Keratinocyte (primary cell): ENCODE results near the gene KSR2. TPM values are rescaled to one million over a fixed set of nuclear protein-coding genes. Genes with fewer than 3 reads are reported as not detected.

ENCODE experiments used
- DNase-seq: peaks from one replicate; pipeline ENCODE4 v3.0.0-alpha.2; 2011; ENCODE audit warnings: low read depth, missing footprints, low spot score
- FAIRE-seq: peaks from 2 replicates; lab custom pipeline; 2011; peaks lifted over from hg19 to GRCh38; lab: Jason Lieb, UNC
- H2AFZ ChIP-seq: 2 replicates; pipeline ENCODE4 v1.6.0; 2012; ENCODE audit warnings: low read length, control low read depth, inconsistent platforms; ENCODE audit not compliant: control insufficient read depth
- H3K27ac ChIP-seq: 2 replicates; pipeline ENCODE4 v1.5.1; 2011; ENCODE audit warnings: low read length; ENCODE audit not compliant: control insufficient read depth, insufficient read depth
- H3K27me3 ChIP-seq: 3 replicates; pipeline ENCODE4 v1.6.0; 2011; ENCODE audit warnings: low read length; ENCODE audit not compliant: control insufficient read depth, insufficient read depth; ENCODE audit errors: extremely low read depth
- H3K36me3 ChIP-seq, 2 experiments: 2 replicates in 1 of 2; 3 replicates in 1 of 2; pipeline ENCODE4 v1.5.1; 2011; ENCODE audit warnings: low read length in 2 of 2, mild to moderate bottlenecking in 1 of 2; ENCODE audit not compliant: control insufficient read depth in 2 of 2, insufficient read depth in 2 of 2; ENCODE audit errors: extremely low read depth in 1 of 2
- H3K4me1 ChIP-seq: 3 replicates; pipeline ENCODE4 v1.5.1; 2011; ENCODE audit warnings: low read length; ENCODE audit not compliant: control insufficient read depth, insufficient read depth; ENCODE audit errors: extremely low read depth
- H3K4me2 ChIP-seq: 3 replicates; pipeline ENCODE4 v1.6.0; 2011; ENCODE audit warnings: low read depth, low read length; ENCODE audit not compliant: control insufficient read depth, insufficient read depth; ENCODE audit errors: extremely low read depth
- H3K4me3 ChIP-seq, 3 experiments: fragments of 200-600 bp in 1 of 3; sonication (generic) in 1 of 3; 2 replicates in 2 of 3; 3 replicates in 1 of 3; pipeline ENCODE4 v1.5.1; 2011 to 2016; ENCODE audit warnings: low read length in 3 of 3, mild to moderate bottlenecking in 3 of 3, control low read depth in 2 of 3, inconsistent platforms in 1 of 3, low read depth in 1 of 3, mixed read lengths in 1 of 3, mixed run types in 1 of 3, moderate library complexity in 1 of 3; ENCODE audit not compliant: control insufficient read depth in 2 of 3, insufficient read depth in 2 of 3; ENCODE audit errors: extremely low read depth in 1 of 3
- H3K79me2 ChIP-seq: 2 replicates; pipeline ENCODE4 v1.6.0; 2012; ENCODE audit warnings: low read length; ENCODE audit not compliant: control insufficient read depth, insufficient read depth
- H3K9ac ChIP-seq: 3 replicates; pipeline ENCODE4 v1.6.0; 2011; ENCODE audit warnings: low read length; ENCODE audit not compliant: control insufficient read depth, insufficient read depth; ENCODE audit errors: extremely low read depth
- H3K9me1 ChIP-seq: 3 replicates; pipeline ENCODE4 v1.6.0; 2011; ENCODE audit warnings: low read length; ENCODE audit not compliant: control insufficient read depth, insufficient read depth; ENCODE audit errors: extremely low read depth
- H3K9me3 ChIP-seq: 2 replicates; pipeline ENCODE4 v1.5.1; 2012; ENCODE audit warnings: low read depth, low read length; ENCODE audit not compliant: control insufficient read depth
- H4K20me1 ChIP-seq: 3 replicates; pipeline ENCODE4 v1.6.0; 2011; ENCODE audit warnings: low read length; ENCODE audit not compliant: control insufficient read depth, insufficient read depth; ENCODE audit errors: extremely low read depth
- EZH2 ChIP-seq: IDR thresholded peaks from one replicate; pipeline ENCODE4 v1.6.1; 2012; ENCODE audit warnings: inconsistent platforms, mild to moderate bottlenecking, low read length, moderate library complexity
- dilution Hi-C: fragments of 300-500 bp; cut with MboI; formaldehyde crosslinking; loops from one replicate; pipeline ENCODE4 v1.7.0; 2020; ENCODE audit warnings: low sequenced_read_pairs; ENCODE audit not compliant: extremely low pct_ligation_motif_present
- polyA plus RNA-seq, 5 experiments: library from polyadenylated mRNA; depleted of rRNA in 3 of 5; stranded (reverse) in 3 of 5; stranded (forward) in 1 of 5; unstranded in 1 of 5; fragments of >200 nt; gene quantifications; 1 replicate in 1 of 5; 2 replicates in 3 of 5; 3 replicates in 1 of 5; pipeline versions ENCODE4 v1.2.1 to v1.2.3, GENCODE V29; 2011 to 2012; ENCODE audit warnings: missing spikeins in 2 of 5, low read depth in 1 of 5, low replicate concordance in 1 of 5
- TF ChIP-seq, protein P1 (sequence below), 3 experiments: IDR thresholded peaks in 1 of 3; conservative IDR thresholded peaks in 1 of 3; optimal IDR thresholded peaks in 1 of 3; 2 replicates in 2 of 3; 3 replicates in 1 of 3; pipeline versions ENCODE3 to v1.5.1; 2011; ENCODE audit warnings: low read length in 3 of 3, mild to moderate bottlenecking in 3 of 3, moderate library complexity in 2 of 3, control low read depth in 1 of 3, inconsistent platforms in 1 of 3; ENCODE audit not compliant: insufficient read depth in 2 of 3; ENCODE audit errors: extremely low read depth in 1 of 3

The KSR2 gene
- polyA plus RNA-seq, 1 donor (not counting 4 experiments of a cell fraction or from before 2014, with no cell fraction given) = 0.01 TPM

DNA sequence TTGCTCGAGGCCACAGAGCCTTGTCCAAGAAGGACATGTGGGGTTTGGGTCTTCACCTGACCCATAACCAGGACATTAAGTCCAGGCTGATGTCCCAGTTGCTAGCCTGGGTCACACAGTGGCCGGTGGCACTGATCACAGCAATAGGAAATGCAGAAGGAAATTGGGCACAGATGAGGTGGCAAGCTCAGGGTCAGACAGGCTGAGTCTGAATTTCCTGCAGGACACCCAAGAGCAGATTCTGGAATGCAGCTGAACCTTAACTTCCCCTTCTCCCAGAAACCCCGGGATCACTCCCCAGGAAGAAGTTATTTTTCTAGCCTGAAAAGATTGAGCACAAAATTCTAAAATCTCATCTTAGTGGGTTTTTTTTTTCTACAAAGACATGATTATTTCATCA, 199.9 kb downstream of the KSR2 start:
- Histone ChIP-seq H3K4me1 (no peaks in the 10 kb centered on the region), H3K27me3 (no peaks in the 10 kb centered on the region), H3K4me2 (no peak overlapping the region), H3K4me3 (no peak overlapping the region), H3K79me2 (no peaks in the 10 kb centered on the region), H2AFZ (no peak overlapping the region), H3K9me1 (no peaks in the 10 kb centered on the region), H3K27ac (no peak overlapping the region), H3K9me3 (no peaks in the 10 kb centered on the region), H3K9ac (no peak overlapping the region), H3K36me3 (no peaks in the 10 kb centered on the region), H4K20me1 (no peaks in the 10 kb centered on the region)
- FAIRE-seq = no peak
- DNase-seq = no peak
- TF ChIP-seq EZH2 = no peak
- TF ChIP-seq, protein P1, sequence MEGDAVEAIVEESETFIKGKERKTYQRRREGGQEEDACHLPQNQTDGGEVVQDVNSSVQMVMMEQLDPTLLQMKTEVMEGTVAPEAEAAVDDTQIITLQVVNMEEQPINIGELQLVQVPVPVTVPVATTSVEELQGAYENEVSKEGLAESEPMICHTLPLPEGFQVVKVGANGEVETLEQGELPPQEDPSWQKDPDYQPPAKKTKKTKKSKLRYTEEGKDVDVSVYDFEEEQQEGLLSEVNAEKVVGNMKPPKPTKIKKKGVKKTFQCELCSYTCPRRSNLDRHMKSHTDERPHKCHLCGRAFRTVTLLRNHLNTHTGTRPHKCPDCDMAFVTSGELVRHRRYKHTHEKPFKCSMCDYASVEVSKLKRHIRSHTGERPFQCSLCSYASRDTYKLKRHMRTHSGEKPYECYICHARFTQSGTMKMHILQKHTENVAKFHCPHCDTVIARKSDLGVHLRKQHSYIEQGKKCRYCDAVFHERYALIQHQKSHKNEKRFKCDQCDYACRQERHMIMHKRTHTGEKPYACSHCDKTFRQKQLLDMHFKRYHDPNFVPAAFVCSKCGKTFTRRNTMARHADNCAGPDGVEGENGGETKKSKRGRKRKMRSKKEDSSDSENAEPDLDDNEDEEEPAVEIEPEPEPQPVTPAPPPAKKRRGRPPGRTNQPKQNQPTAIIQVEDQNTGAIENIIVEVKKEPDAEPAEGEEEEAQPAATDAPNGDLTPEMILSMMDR (optimal IDR thresholded peaks at IDR 0.05 in 1 of 3, IDR thresholded peaks at IDR 0.05 in 1 of 3, conservative IDR thresholded peaks at IDR 0.05 in 1 of 3; ENCODE audit: extremely low read depth in 1 of 3, insufficient read depth in 2 of 3, low read length in 3 of 3) = no peak
- dilution Hi-C loops = no loop called here

DNA sequence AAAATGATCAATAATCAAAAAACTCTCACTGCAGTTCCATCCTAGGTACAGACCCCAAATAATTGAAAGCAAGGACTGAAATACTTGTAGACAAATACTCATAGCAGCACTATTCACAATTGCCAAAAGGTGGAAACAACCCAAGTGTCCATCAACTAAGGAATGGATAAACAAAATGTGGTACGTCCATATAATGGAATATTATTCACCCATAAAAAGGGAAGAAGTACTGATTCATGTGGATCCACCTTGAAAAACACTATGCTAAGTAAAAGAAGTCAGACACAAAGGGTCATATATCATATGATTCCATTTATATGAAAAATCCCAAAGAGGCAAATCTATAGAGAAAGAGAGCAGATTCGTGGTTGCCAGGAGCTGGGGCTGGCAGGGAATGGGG, 202.8 kb downstream of the KSR2 start:
- Histone ChIP-seq H3K4me3 (no peak overlapping the region), H3K9me1 (no peaks in the 10 kb centered on the region), H4K20me1 (no peaks in the 10 kb centered on the region), H3K9ac (no peak overlapping the region), H3K4me1 (no peaks in the 10 kb centered on the region), H3K4me2 (no peak overlapping the region), H3K79me2 (no peaks in the 10 kb centered on the region), H3K27ac (no peak overlapping the region), H3K9me3 (no peaks in the 10 kb centered on the region), H2AFZ (no peak overlapping the region), H3K36me3 (no peaks in the 10 kb centered on the region), H3K27me3 (no peaks in the 10 kb centered on the region)
- DNase-seq (no peak), FAIRE-seq (no peak)
- no peak for TF ChIP-seq EZH2
- TF ChIP-seq, protein P1 (optimal IDR thresholded peaks at IDR 0.05 in 1 of 3, IDR thresholded peaks at IDR 0.05 in 1 of 3, conservative IDR thresholded peaks at IDR 0.05 in 1 of 3; ENCODE audit: extremely low read depth in 1 of 3, insufficient read depth in 2 of 3, low read length in 3 of 3) = no peak
- dilution Hi-C loops = no loop called here
